K562 (cell line): ENCODE measurements around the gene GRIA4. TPM values are rescaled to one million over a fixed set of nuclear protein-coding genes. Genes with fewer than 3 reads are reported as not detected.

Experiments used
- ATAC-seq: fragments of 200-7000 bp; cut with Tn5 transposase; 3 replicates; pipeline ENCODE4 v1.9.1; 2020; ENCODE audit warnings: moderate library complexity
- BruUV-seq: library from RNA; stranded (reverse); fragments of 400-500 nt; replicated peaks from 2 replicates; lab custom pipeline; 2021; lab: Mats Ljungman, UMichigan
- CTCF ChIA-PET: fragments of 300-600 bp; formaldehyde crosslinking; extraction: SDS; loops from one replicate; lab custom pipeline; 2021; ENCODE audit warnings: low intra/inter-chr PET ratio; lab: Yijun Ruan, JAX
- POLR2A ChIA-PET: fragments of 300-600, 350-650 bp; sonication (Branson Sonifier 250); formaldehyde crosslinking; extraction: SDS; loops from one replicate; lab custom pipeline; 2021; ENCODE audit warnings: antibody characterized with exemption, inconsistent platforms; lab: Yijun Ruan, JAX
- DNase-seq, 4 experiments: peaks; one replicate each; pipeline versions ENCODE4 v3.0.0 to v3.0.0-alpha.2; 2011 to 2018; ENCODE audit warnings: low spot score in 3 of 4, mixed read lengths in 3 of 4; ENCODE audit errors: extremely low read depth in 1 of 4
- FAIRE-seq: peaks from 2 replicates; lab custom pipeline; 2011; peaks lifted over from hg19 to GRCh38; lab: Jason Lieb, UNC
- H2AFZ ChIP-seq: 2 replicates; pipeline ENCODE4 v1.6.0; 2011; ENCODE audit warnings: low read depth, low read length, control low read depth, inconsistent platforms
- H3K27ac ChIP-seq: fragments of 200-600 bp; 3 replicates; pipeline ENCODE4 v1.8.0; 2011; ENCODE audit warnings: low read depth, mild to moderate bottlenecking, control low read depth, inconsistent platforms, low read length, moderate library complexity, mixed read lengths; ENCODE audit errors: extremely low read depth
- H3K27me3 ChIP-seq, 2 experiments: fragments of 300-600 bp in 1 of 2; 2 replicates in 1 of 2; 3 replicates in 1 of 2; pipeline versions ENCODE4 v1.6.0 to v1.8.0; 2011; ENCODE audit warnings: inconsistent platforms in 2 of 2, low read length in 2 of 2, mild to moderate bottlenecking in 1 of 2, mixed read lengths in 1 of 2, moderate library complexity in 1 of 2; ENCODE audit not compliant: control insufficient read depth in 2 of 2, insufficient read depth in 2 of 2
- H3K36me3 ChIP-seq: fragments of 300-600 bp; 3 replicates; pipeline ENCODE4 v1.8.0; 2011; ENCODE audit warnings: mild to moderate bottlenecking, low read length, inconsistent platforms; ENCODE audit not compliant: control insufficient read depth, insufficient read depth
- H3K4me1 ChIP-seq, 2 experiments: fragments of 200-600 bp in 1 of 2; replicated peaks in 1 of 2; 2 replicates in 1 of 2; 3 replicates in 1 of 2; pipeline versions ENCODE4 v1.5.1 to v1.8.0; 2011; ENCODE audit warnings: inconsistent platforms in 2 of 2, low read length in 2 of 2, mild to moderate bottlenecking in 1 of 2, mixed read lengths in 1 of 2, moderate library complexity in 1 of 2; ENCODE audit not compliant: control insufficient read depth in 2 of 2, insufficient read depth in 2 of 2
- H3K4me2 ChIP-seq: 2 replicates; pipeline ENCODE4 v1.6.1; 2011; ENCODE audit warnings: low read length, control low read depth, inconsistent platforms, mixed read lengths; ENCODE audit not compliant: insufficient read depth
- H3K4me3 ChIP-seq: fragments of 200-600 bp; sonication (generic), shearing (Covaris generic); 2 replicates; pipeline ENCODE4 v1.5.1; 2016; ENCODE audit warnings: control low read depth, inconsistent platforms
- H3K79me2 ChIP-seq: fragments of 200-600 bp; 3 replicates; pipeline ENCODE4 v1.8.0; 2011; ENCODE audit warnings: low read length, inconsistent platforms; ENCODE audit not compliant: control insufficient read depth, insufficient read depth
- H3K9ac ChIP-seq, 2 experiments: 2 replicates each; pipeline versions ENCODE4 v1.6.0 to v1.6.1; 2011; ENCODE audit warnings: low read depth in 2 of 2, low read length in 2 of 2, control low read depth in 1 of 2, inconsistent platforms in 1 of 2, mild to moderate bottlenecking in 1 of 2, mixed read lengths in 1 of 2; ENCODE audit not compliant: insufficient read depth in 1 of 2
- H3K9me1 ChIP-seq: one replicate; pipeline ENCODE4 v1.6.0; 2011; ENCODE audit warnings: inconsistent platforms, mild to moderate bottlenecking, low read length, moderate library complexity; ENCODE audit not compliant: control insufficient read depth, insufficient read depth
- H3K9me3 ChIP-seq: replicated peaks from 2 replicates; pipeline ENCODE4 v1.5.1; 2011; ENCODE audit warnings: low read depth, low read length, inconsistent platforms; ENCODE audit not compliant: control insufficient read depth, insufficient read depth
- H4K20me1 ChIP-seq: replicated peaks from 2 replicates; pipeline ENCODE4 v1.6.1; 2011; ENCODE audit warnings: low read length, inconsistent platforms, mixed read lengths; ENCODE audit not compliant: control insufficient read depth, insufficient read depth
- CEBPB ChIP-seq: fragments of 450-650 bp; IDR thresholded peaks from 2 replicates; pipeline ENCODE4 v1.6.1; 2016; ENCODE audit warnings: missing genetic modification characterization, missing compliant biosample characterization
- CLOCK ChIP-seq: fragments of 250-450 bp; sonication (Bioruptor Pico); IDR thresholded peaks from 2 replicates; pipeline ENCODE4 v1.4.0; 2020; ENCODE audit warnings: mild to moderate bottlenecking, moderate library complexity, borderline replicate concordance
- RB1 ChIP-seq: fragments of 450-650 bp; IDR thresholded peaks from 2 replicates; pipeline ENCODE4 v1.6.1; 2017; ENCODE audit warnings: low read depth, mild to moderate bottlenecking
- ZNF407 ChIP-seq: fragments of 450-650 bp; IDR thresholded peaks from 2 replicates; pipeline ENCODE4 v1.6.1; 2016; ENCODE audit warnings: low read depth
- ZNF77 ChIP-seq: fragments of 250-450 bp; sonication (Bioruptor Pico); IDR thresholded peaks from 2 replicates; pipeline ENCODE4 v1.5.0; 2020
- WGBS: fragments of 100-300 bp; shearing (Covaris generic); methylation state at CpG from one replicate; pipeline ENCODE4 v1.1.6; 2016; ENCODE audit warnings: low coverage, mixed read lengths; ENCODE audit not compliant: insufficient coverage; ENCODE audit errors: missing lambda C conversion rate; 5-methylcytosine and 5-hydroxymethylcytosine counted together
- in situ Hi-C: fragments of 300-500 bp; cut with MboI; formaldehyde crosslinking; loops from 4 replicates; pipeline ENCODE4 v1.15.0; 2018; ENCODE audit warnings: inconsistent platforms, mixed read lengths
- intact Hi-C: fragments of 100-400 bp; cut with micrococcal nuclease; formaldehyde crosslinking; loops from 2 replicates; pipeline ENCODE4 v1.14.2; 2022
- polyA plus RNA-seq, 8 experiments: library from polyadenylated mRNA; depleted of rRNA in 4 of 8; stranded (reverse) in 5 of 8; unstranded in 3 of 8; fragments of >200 nt; fragmentation: Nextera tagmentation in 2 of 8; fragmentation: Illumina TruSeq in 1 of 8; extraction: Ambion mirVana in 2 of 8; extraction: Trizol in 1 of 8; gene quantifications; 2 replicates each; pipeline versions ENCODE4 v1.2.1 to v1.2.3, GENCODE V29; 2011 to 2014; ENCODE audit warnings: inconsistent platforms in 1 of 8, missing spikeins in 1 of 8
- total RNA-seq, 7 experiments: library from RNA; depleted of rRNA in 6 of 7; stranded (reverse); fragments of >200 nt in 6 of 7; fragmentation: Illumina TruSeq in 2 of 7; extraction: Trizol in 2 of 7; gene quantifications; 2 replicates each; pipeline versions ENCODE4 v1.2.1 to v1.2.3, GENCODE V29; 2011 to 2021; ENCODE audit warnings: low replicate concordance in 1 of 7
- TF ChIP-seq, protein P1 (sequence below): sonication (generic); formaldehyde crosslinking; IDR thresholded peaks from 2 replicates; pipeline ENCODE4 v1.8.0; 2023; ENCODE audit warnings: missing genetic modification reagents, mild to moderate bottlenecking, borderline replicate concordance

GRIA4 gene
- total and polyA plus RNA-seq, 9 of the 15 experiments (the other 6 are each of a cell fraction or from before 2014, with no cell fraction given), result not detected

DNA sequence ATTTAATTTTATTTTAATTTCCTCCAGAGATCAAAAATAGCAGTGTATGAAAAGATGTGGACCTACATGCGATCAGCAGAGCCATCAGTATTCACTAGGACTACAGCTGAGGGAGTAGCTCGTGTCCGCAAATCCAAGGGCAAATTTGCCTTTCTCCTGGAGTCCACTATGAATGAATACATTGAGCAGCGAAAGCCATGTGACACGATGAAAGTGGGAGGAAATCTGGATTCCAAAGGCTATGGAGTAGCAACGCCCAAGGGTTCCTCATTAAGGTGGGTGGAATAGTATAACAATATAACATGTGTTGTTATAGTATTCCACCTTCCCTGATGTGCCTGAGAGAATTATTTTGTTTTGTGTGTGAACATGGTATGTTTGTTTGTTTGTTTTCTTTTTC is 323.8 kb downstream of the GRIA4 start:
- ChIA-PET POLR2A (no interaction called here), CTCF (no interaction called here)
- no TSS peak for BruUV-seq
- no peak overlapping the region for H3K4me3 ChIP-seq
- no peaks in the 10 kb centered on the region for H3K9me1 ChIP-seq
- H2AFZ ChIP-seq, result no peak overlapping the region
- H3K36me3 ChIP-seq, result no peaks in the 10 kb centered on the region
- H3K9ac ChIP-seq, result no peak overlapping the region
- no peaks in the 10 kb centered on the region for H3K9me3 ChIP-seq
- H3K79me2 ChIP-seq, result no peaks in the 10 kb centered on the region
- in situ Hi-C loops (no loop called here), intact Hi-C loops (no loop called here)
- no peak overlapping the region for H3K4me2 ChIP-seq
- H3K4me1 ChIP-seq, result no peaks in the 10 kb centered on the region
- no peaks in the 10 kb centered on the region for H3K27me3 ChIP-seq
- H3K27ac ChIP-seq, result no peak overlapping the region
- FAIRE-seq, result no peak
- H4K20me1 ChIP-seq, result no peaks in the 10 kb centered on the region
- no peak for ATAC-seq
- DNase-seq, result no peak
- 0% methylated on average over 6 of the region's 6 CpGs for WGBS
- TF ChIP-seq CEBPB (tag) (no peak), ZNF77 (CRISPR knock-in tag) (no peak), ZNF407 (no peak), CLOCK (CRISPR knock-in tag) (no peak), RB1 (no peak)
- TF ChIP-seq, protein P1, sequence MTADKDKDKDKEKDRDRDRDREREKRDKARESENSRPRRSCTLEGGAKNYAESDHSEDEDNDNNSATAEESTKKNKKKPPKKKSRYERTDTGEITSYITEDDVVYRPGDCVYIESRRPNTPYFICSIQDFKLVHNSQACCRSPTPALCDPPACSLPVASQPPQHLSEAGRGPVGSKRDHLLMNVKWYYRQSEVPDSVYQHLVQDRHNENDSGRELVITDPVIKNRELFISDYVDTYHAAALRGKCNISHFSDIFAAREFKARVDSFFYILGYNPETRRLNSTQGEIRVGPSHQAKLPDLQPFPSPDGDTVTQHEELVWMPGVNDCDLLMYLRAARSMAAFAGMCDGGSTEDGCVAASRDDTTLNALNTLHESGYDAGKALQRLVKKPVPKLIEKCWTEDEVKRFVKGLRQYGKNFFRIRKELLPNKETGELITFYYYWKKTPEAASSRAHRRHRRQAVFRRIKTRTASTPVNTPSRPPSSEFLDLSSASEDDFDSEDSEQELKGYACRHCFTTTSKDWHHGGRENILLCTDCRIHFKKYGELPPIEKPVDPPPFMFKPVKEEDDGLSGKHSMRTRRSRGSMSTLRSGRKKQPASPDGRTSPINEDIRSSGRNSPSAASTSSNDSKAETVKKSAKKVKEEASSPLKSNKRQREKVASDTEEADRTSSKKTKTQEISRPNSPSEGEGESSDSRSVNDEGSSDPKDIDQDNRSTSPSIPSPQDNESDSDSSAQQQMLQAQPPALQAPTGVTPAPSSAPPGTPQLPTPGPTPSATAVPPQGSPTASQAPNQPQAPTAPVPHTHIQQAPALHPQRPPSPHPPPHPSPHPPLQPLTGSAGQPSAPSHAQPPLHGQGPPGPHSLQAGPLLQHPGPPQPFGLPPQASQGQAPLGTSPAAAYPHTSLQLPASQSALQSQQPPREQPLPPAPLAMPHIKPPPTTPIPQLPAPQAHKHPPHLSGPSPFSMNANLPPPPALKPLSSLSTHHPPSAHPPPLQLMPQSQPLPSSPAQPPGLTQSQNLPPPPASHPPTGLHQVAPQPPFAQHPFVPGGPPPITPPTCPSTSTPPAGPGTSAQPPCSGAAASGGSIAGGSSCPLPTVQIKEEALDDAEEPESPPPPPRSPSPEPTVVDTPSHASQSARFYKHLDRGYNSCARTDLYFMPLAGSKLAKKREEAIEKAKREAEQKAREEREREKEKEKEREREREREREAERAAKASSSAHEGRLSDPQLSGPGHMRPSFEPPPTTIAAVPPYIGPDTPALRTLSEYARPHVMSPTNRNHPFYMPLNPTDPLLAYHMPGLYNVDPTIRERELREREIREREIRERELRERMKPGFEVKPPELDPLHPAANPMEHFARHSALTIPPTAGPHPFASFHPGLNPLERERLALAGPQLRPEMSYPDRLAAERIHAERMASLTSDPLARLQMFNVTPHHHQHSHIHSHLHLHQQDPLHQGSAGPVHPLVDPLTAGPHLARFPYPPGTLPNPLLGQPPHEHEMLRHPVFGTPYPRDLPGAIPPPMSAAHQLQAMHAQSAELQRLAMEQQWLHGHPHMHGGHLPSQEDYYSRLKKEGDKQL, result no peak
